HG02981 (cell line): ENCODE results near the gene TAGLN3.

ENCODE experiments used
- ATAC-seq: cut with Tn5 transposase; IDR thresholded peaks from one replicate; pipeline ENCODE4 v1.9.1; 2021; ENCODE audit warnings: mild to moderate bottlenecking, moderate library complexity; ENCODE audit not compliant: unreplicated experiment

Gene TAGLN3

GRCh38 chr3:112043621-112044201, 45.0 kb downstream of the TAGLN3 start:
- peak; percentile 81 for ATAC-seq

GRCh38 chr3:112046599-112046998, 47.9 kb downstream of the TAGLN3 start:
- no peak for ATAC-seq

GRCh38 chr3:112047264-112047663, 48.5 kb downstream of the TAGLN3 start:
- ATAC-seq, result no peak

- no peak for ATAC-seq
Observed at GRCh38 chr3:112048911-112049310, 50.2 kb downstream of the TAGLN3 start.

- no peak for ATAC-seq
Observed at GRCh38 chr3:112053229-112053628, 54.5 kb downstream of the TAGLN3 start.

GRCh38 chr3:112056451-112056929, 57.8 kb downstream of the TAGLN3 start:
- ATAC-seq, result no peak

GRCh38 chr3:112059497-112059896, 60.8 kb downstream of the TAGLN3 start:
- ATAC-seq, result no peak

- no peak for ATAC-seq
Observed at GRCh38 chr3:112061152-112061551, 62.4 kb downstream of the TAGLN3 start.
